Keratinocyte (primary cell): ENCODE data around the gene HRAS. TPM values are rescaled to one million over a fixed set of nuclear protein-coding genes. Genes with fewer than 3 reads are reported as not detected.

Experiments
- DNase-seq: peaks from one replicate; pipeline ENCODE4 v3.0.0-alpha.2; 2011; ENCODE audit warnings: low read depth, missing footprints, low spot score
- FAIRE-seq: peaks from 2 replicates; lab custom pipeline; 2011; peaks lifted over from hg19 to GRCh38; lab: Jason Lieb, UNC
- H2AFZ ChIP-seq: 2 replicates; pipeline ENCODE4 v1.6.0; 2012; ENCODE audit warnings: low read length, control low read depth, inconsistent platforms; ENCODE audit not compliant: control insufficient read depth
- H3K27ac ChIP-seq: 2 replicates; pipeline ENCODE4 v1.5.1; 2011; ENCODE audit warnings: low read length; ENCODE audit not compliant: control insufficient read depth, insufficient read depth
- H3K27me3 ChIP-seq: 3 replicates; pipeline ENCODE4 v1.6.0; 2011; ENCODE audit warnings: low read length; ENCODE audit not compliant: control insufficient read depth, insufficient read depth; ENCODE audit errors: extremely low read depth
- H3K36me3 ChIP-seq, 2 experiments: 2 replicates in 1 of 2; 3 replicates in 1 of 2; pipeline ENCODE4 v1.5.1; 2011; ENCODE audit warnings: low read length in 2 of 2, mild to moderate bottlenecking in 1 of 2; ENCODE audit not compliant: control insufficient read depth in 2 of 2, insufficient read depth in 2 of 2; ENCODE audit errors: extremely low read depth in 1 of 2
- H3K4me1 ChIP-seq: 3 replicates; pipeline ENCODE4 v1.5.1; 2011; ENCODE audit warnings: low read length; ENCODE audit not compliant: control insufficient read depth, insufficient read depth; ENCODE audit errors: extremely low read depth
- H3K4me2 ChIP-seq: 3 replicates; pipeline ENCODE4 v1.6.0; 2011; ENCODE audit warnings: low read depth, low read length; ENCODE audit not compliant: control insufficient read depth, insufficient read depth; ENCODE audit errors: extremely low read depth
- H3K4me3 ChIP-seq, 3 experiments: fragments of 200-600 bp in 1 of 3; sonication (generic) in 1 of 3; 2 replicates in 2 of 3; 3 replicates in 1 of 3; pipeline ENCODE4 v1.5.1; 2011 to 2016; ENCODE audit warnings: low read length in 3 of 3, mild to moderate bottlenecking in 3 of 3, control low read depth in 2 of 3, inconsistent platforms in 1 of 3, low read depth in 1 of 3, mixed read lengths in 1 of 3, mixed run types in 1 of 3, moderate library complexity in 1 of 3; ENCODE audit not compliant: control insufficient read depth in 2 of 3, insufficient read depth in 2 of 3; ENCODE audit errors: extremely low read depth in 1 of 3
- H3K79me2 ChIP-seq: 2 replicates; pipeline ENCODE4 v1.6.0; 2012; ENCODE audit warnings: low read length; ENCODE audit not compliant: control insufficient read depth, insufficient read depth
- H3K9ac ChIP-seq: 3 replicates; pipeline ENCODE4 v1.6.0; 2011; ENCODE audit warnings: low read length; ENCODE audit not compliant: control insufficient read depth, insufficient read depth; ENCODE audit errors: extremely low read depth
- H3K9me1 ChIP-seq: 3 replicates; pipeline ENCODE4 v1.6.0; 2011; ENCODE audit warnings: low read length; ENCODE audit not compliant: control insufficient read depth, insufficient read depth; ENCODE audit errors: extremely low read depth
- H3K9me3 ChIP-seq: 2 replicates; pipeline ENCODE4 v1.5.1; 2012; ENCODE audit warnings: low read depth, low read length; ENCODE audit not compliant: control insufficient read depth
- H4K20me1 ChIP-seq: 3 replicates; pipeline ENCODE4 v1.6.0; 2011; ENCODE audit warnings: low read length; ENCODE audit not compliant: control insufficient read depth, insufficient read depth; ENCODE audit errors: extremely low read depth
- CTCF ChIP-seq, 3 experiments: IDR thresholded peaks in 1 of 3; conservative IDR thresholded peaks in 1 of 3; optimal IDR thresholded peaks in 1 of 3; 2 replicates in 2 of 3; 3 replicates in 1 of 3; pipeline versions ENCODE3 to v1.5.1; 2011; ENCODE audit warnings: low read length in 3 of 3, mild to moderate bottlenecking in 3 of 3, moderate library complexity in 2 of 3, control low read depth in 1 of 3, inconsistent platforms in 1 of 3; ENCODE audit not compliant: insufficient read depth in 2 of 3; ENCODE audit errors: extremely low read depth in 1 of 3
- EZH2 ChIP-seq: IDR thresholded peaks from one replicate; pipeline ENCODE4 v1.6.1; 2012; ENCODE audit warnings: inconsistent platforms, mild to moderate bottlenecking, low read length, moderate library complexity
- dilution Hi-C: fragments of 300-500 bp; cut with MboI; formaldehyde crosslinking; loops from one replicate; pipeline ENCODE4 v1.7.0; 2020; ENCODE audit warnings: low sequenced_read_pairs; ENCODE audit not compliant: extremely low pct_ligation_motif_present
- polyA plus RNA-seq, 5 experiments: library from polyadenylated mRNA; depleted of rRNA in 3 of 5; stranded (reverse) in 3 of 5; stranded (forward) in 1 of 5; unstranded in 1 of 5; fragments of >200 nt; gene quantifications; 1 replicate in 1 of 5; 2 replicates in 3 of 5; 3 replicates in 1 of 5; pipeline versions ENCODE4 v1.2.1 to v1.2.3, GENCODE V29; 2011 to 2012; ENCODE audit warnings: missing spikeins in 2 of 5, low read depth in 1 of 5, low replicate concordance in 1 of 5

The HRAS gene
- polyA plus RNA-seq, 1 donor (not counting 4 experiments of a cell fraction or from before 2014, with no cell fraction given) = 112 TPM

DNA sequence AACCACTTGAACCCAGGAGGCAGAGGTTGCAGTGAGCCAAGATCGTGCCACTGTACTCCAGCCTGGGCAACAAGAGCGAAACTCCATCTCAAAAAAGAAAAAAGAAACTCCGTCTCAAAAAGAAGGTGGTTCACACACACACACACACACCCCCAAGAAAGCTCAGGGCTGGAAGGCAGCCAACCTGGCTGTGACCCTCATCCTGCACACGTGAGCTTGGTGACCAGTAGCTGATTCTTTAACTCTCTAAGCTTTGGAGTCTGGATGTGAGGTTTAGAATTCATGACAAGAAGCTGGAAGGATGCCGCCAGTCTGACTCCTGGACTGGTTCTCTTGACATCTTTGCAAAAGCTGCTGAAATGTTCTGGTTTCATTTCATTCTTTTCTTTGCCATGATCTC is 26.4 kb downstream of the HRAS start:
- Histone ChIP-seq H3K27me3 (no peaks in the 10 kb centered on the region), H3K9me3 (no peaks in the 10 kb centered on the region), H3K4me3 (no peak overlapping the region), H3K9ac (no peak overlapping the region), H4K20me1 (no peaks in the 10 kb centered on the region), H3K36me3 (peaks cover 13 to 14% of the 10 kb centered on the region in 2 experiments), H3K79me2 (peaks cover 23% of the 10 kb centered on the region), H2AFZ (no peak overlapping the region), H3K4me1 (peaks cover 26% of the 10 kb centered on the region), H3K9me1 (no peaks in the 10 kb centered on the region), H3K27ac (no peak overlapping the region), H3K4me2 (no peak overlapping the region)
- no peak for FAIRE-seq
- TF ChIP-seq CTCF (optimal IDR thresholded peaks at IDR 0.05 in 1 of 3, IDR thresholded peaks at IDR 0.05 in 1 of 3, conservative IDR thresholded peaks at IDR 0.05 in 1 of 3; ENCODE audit: extremely low read depth in 1 of 3, insufficient read depth in 2 of 3, low read length in 3 of 3) (no peak), EZH2 (no peak)
- no peak for DNase-seq
- dilution Hi-C loops = no loop called here

GRCh38 chr11:507727-508515 is 27.5 kb downstream of the HRAS start:
- no peak overlapping the region for H2AFZ ChIP-seq

More at GRCh38 chr11:507727-508515, 27.5 kb downstream of the HRAS start:
- Histone ChIP-seq H3K4me2 (peak overlapping the region; percentile 90), H3K9ac (peak overlapping the region; percentile 87), H3K27ac (peak overlapping the region; percentile 75), H3K9me3 (no peaks in the 10 kb centered on the region), H3K4me1 (peaks cover 36% of the 10 kb centered on the region), H3K9me1 (no peaks in the 10 kb centered on the region), H3K4me3 (peak overlapping the region; percentile 46 to 70 (median 69)), H3K79me2 (peaks cover 32% of the 10 kb centered on the region), H3K36me3 (peaks cover 13 to 14% of the 10 kb centered on the region in 2 experiments), H4K20me1 (no peaks in the 10 kb centered on the region), H3K27me3 (no peaks in the 10 kb centered on the region)
- no peak for FAIRE-seq
- DNase-seq = no peak
- no peak for TF ChIP-seq EZH2
- no peak for TF ChIP-seq CTCF (optimal IDR thresholded peaks at IDR 0.05 in 1 of 3, IDR thresholded peaks at IDR 0.05 in 1 of 3, conservative IDR thresholded peaks at IDR 0.05 in 1 of 3; ENCODE audit: extremely low read depth in 1 of 3, insufficient read depth in 2 of 3, low read length in 3 of 3)
- dilution Hi-C loops = no loop called here
